HepG2 (cell line): ENCODE data around the gene VPS25. TPM values are rescaled to one million over a fixed set of nuclear protein-coding genes. Genes with fewer than 3 reads are reported as not detected.

Experiments
- AGO2 ChIP-seq: fragments of 200-400 bp; formaldehyde crosslinking; optimal IDR thresholded peaks from 2 replicates; pipeline ENCODE3; 2017; ENCODE audit warnings: mild to moderate bottlenecking, low read depth, low read length, moderate library complexity
- ARHGAP35 ChIP-seq: sonication (generic); formaldehyde crosslinking; IDR thresholded peaks from 2 replicates; pipeline ENCODE4 v1.9.0; 2022; ENCODE audit warnings: mild to moderate bottlenecking, inconsistent platforms, moderate library complexity, missing genetic modification reagents, borderline replicate concordance
- ELK4 ChIP-seq: sonication (generic); formaldehyde crosslinking; IDR thresholded peaks from 2 replicates; pipeline ENCODE4 v1.9.0; 2021; ENCODE audit warnings: missing genetic modification reagents, borderline replicate concordance
- FOSL1 ChIP-seq: sonication (generic); formaldehyde crosslinking; IDR thresholded peaks from 2 replicates; pipeline ENCODE4 v1.9.0; 2021; ENCODE audit warnings: missing genetic modification reagents, borderline replicate concordance
- HMG20A ChIP-seq: IDR thresholded peaks from 2 replicates; pipeline ENCODE4 v1.6.1; 2016; ENCODE audit warnings: borderline replicate concordance
- HMGA1 ChIP-seq: sonication (generic); formaldehyde crosslinking; conservative IDR thresholded peaks from 2 replicates; pipeline ENCODE4 v1.4.0; 2020; ENCODE audit warnings: missing genetic modification reagents
- HNF4A ChIP-seq: sonication (generic); formaldehyde crosslinking; IDR thresholded peaks from 2 replicates; pipeline ENCODE4 v1.4.0; 2020; ENCODE audit warnings: missing genetic modification reagents
- MED13 ChIP-seq: sonication (generic); formaldehyde crosslinking; IDR thresholded peaks from 2 replicates; pipeline ENCODE4 v1.5.0; 2020; ENCODE audit warnings: missing genetic modification reagents
- MTA3 ChIP-seq: sonication (generic); formaldehyde crosslinking; IDR thresholded peaks from 2 replicates; pipeline ENCODE4 v1.4.0; 2020; ENCODE audit warnings: missing genetic modification reagents
- RELA ChIP-seq: sonication (generic); formaldehyde crosslinking; IDR thresholded peaks from 2 replicates; pipeline ENCODE4 v1.4.0; 2020; ENCODE audit warnings: missing genetic modification reagents
- SP4 ChIP-seq: sonication (generic); formaldehyde crosslinking; IDR thresholded peaks from 2 replicates; pipeline ENCODE4 v1.8.1; 2023; ENCODE audit warnings: mild to moderate bottlenecking, missing genetic modification reagents
- ZFP90 ChIP-seq: sonication (generic); formaldehyde crosslinking; IDR thresholded peaks from 2 replicates; pipeline ENCODE4 v1.8.0; 2022; ENCODE audit warnings: missing genetic modification reagents, mild to moderate bottlenecking, inconsistent platforms, borderline replicate concordance
- ZNF230 ChIP-seq: sonication (generic); formaldehyde crosslinking; IDR thresholded peaks from 2 replicates; pipeline ENCODE4 v1.4.0; 2020; ENCODE audit warnings: mild to moderate bottlenecking, missing genetic modification reagents
- ZNF44 ChIP-seq: sonication (generic); formaldehyde crosslinking; IDR thresholded peaks from 2 replicates; pipeline ENCODE4 v1.5.1; 2020; ENCODE audit warnings: mild to moderate bottlenecking, missing genetic modification reagents
- ZNF570 ChIP-seq: sonication (generic); formaldehyde crosslinking; IDR thresholded peaks from 2 replicates; pipeline ENCODE4 v1.4.0; 2020; ENCODE audit warnings: mild to moderate bottlenecking, missing genetic modification reagents, borderline replicate concordance
- ZNF629 ChIP-seq: sonication (generic); formaldehyde crosslinking; conservative IDR thresholded peaks from 2 replicates; pipeline ENCODE4 v1.5.0; 2020; ENCODE audit warnings: missing genetic modification reagents
- ZNF710 ChIP-seq: sonication (generic); formaldehyde crosslinking; IDR thresholded peaks from 2 replicates; pipeline ENCODE4 v1.5.0; 2020; ENCODE audit warnings: mild to moderate bottlenecking, missing genetic modification reagents, borderline replicate concordance
- ZZZ3 ChIP-seq: sonication (generic); formaldehyde crosslinking; IDR thresholded peaks from 2 replicates; pipeline ENCODE4 v1.4.0; 2020; ENCODE audit warnings: missing genetic modification reagents, mild to moderate bottlenecking, borderline replicate concordance
- polyA plus RNA-seq, 8 experiments: library from polyadenylated mRNA; depleted of rRNA in 3 of 8; stranded (reverse) in 7 of 8; unstranded in 1 of 8; fragments of >200 nt; fragmentation: Illumina TruSeq in 4 of 8; extraction: Trizol in 4 of 8; gene quantifications; 2 replicates each; pipeline versions ENCODE4 v1.2.1 to v1.2.3, GENCODE V29; 2011 to 2016; ENCODE audit warnings: low read depth in 4 of 8, missing spikeins in 1 of 8, mixed read lengths in 1 of 8; ENCODE audit not compliant: insufficient read depth in 1 of 8
- total RNA-seq, 5 experiments: library from RNA; depleted of rRNA; stranded (reverse); fragments of >200 nt; fragmentation: Illumina TruSeq; extraction: Trizol; gene quantifications; 2 replicates each; pipeline ENCODE4 v1.2.3, GENCODE V29; 2016; ENCODE audit warnings: low read depth in 1 of 5
- TF ChIP-seq, protein P1 (sequence below): sonication (generic); formaldehyde crosslinking; conservative IDR thresholded peaks from 2 replicates; pipeline ENCODE4 v1.8.1; 2023; ENCODE audit warnings: missing genetic modification reagents
- TF ChIP-seq, protein P2 (sequence below), 2 experiments: fragments of 450-650 bp in 1 of 2; sonication (generic) in 1 of 2; formaldehyde crosslinking; IDR thresholded peaks; 2 replicates each; pipeline versions ENCODE4 v1.5.0 to v1.8.0; 2020 to 2022; ENCODE audit warnings: mild to moderate bottlenecking in 1 of 2, missing genetic modification reagents in 1 of 2

The VPS25 gene
- total and polyA plus RNA-seq, 2 of the 13 experiments (the other 11 are each of a cell fraction or from before 2014, with no cell fraction given) = 161 to 249 TPM

DNA sequence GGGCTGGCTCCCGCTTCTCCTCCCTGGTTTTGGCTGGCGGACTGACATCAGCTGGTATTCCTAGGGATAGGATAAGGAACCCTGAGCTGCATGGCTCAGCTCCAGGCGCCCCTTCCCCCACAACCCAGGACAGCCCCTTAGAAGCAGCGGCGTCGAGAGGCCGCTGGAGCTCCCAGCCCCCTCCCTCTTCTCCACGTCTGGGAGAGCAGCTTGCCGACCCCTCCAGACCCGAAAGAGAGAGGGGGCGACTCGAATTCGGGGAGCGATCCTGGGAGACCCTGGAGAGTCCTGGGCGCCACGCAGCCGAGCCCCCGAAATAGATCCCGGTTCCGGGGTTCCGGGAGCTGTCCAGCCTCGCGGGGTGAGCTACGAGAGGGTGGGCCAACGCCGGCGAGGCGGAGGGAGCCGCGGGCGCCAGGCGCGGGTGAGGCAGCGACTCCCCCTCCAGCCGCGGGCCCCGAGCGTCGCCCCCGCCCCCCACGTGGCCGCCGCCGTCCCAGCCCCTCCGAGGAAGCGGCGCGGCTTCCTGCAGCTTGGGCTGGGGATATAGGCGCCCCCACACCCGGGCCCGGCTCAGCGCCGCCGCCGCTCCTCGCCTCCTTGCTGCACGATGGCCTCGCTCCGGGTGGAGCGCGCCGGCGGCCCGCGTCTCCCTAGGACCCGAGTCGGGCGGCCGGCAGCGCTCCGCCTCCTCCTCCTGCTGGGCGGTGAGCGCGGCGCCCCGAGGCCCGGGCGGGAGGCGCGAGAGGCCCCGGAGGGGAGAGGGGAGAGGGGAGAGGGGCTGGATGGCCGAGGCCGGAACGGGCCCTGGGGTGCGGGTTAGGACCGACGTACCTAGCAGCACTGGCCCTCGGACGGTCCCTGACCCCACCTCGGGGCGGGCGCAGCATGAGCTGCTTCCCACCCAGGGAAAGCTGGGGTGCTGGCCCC, 12.3 kb upstream of the VPS25 start, which contains the start of gene RAMP2 (continued):
- TF ChIP-seq, protein P1, sequence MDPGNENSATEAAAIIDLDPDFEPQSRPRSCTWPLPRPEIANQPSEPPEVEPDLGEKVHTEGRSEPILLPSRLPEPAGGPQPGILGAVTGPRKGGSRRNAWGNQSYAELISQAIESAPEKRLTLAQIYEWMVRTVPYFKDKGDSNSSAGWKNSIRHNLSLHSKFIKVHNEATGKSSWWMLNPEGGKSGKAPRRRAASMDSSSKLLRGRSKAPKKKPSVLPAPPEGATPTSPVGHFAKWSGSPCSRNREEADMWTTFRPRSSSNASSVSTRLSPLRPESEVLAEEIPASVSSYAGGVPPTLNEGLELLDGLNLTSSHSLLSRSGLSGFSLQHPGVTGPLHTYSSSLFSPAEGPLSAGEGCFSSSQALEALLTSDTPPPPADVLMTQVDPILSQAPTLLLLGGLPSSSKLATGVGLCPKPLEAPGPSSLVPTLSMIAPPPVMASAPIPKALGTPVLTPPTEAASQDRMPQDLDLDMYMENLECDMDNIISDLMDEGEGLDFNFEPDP = no peak
- TF ChIP-seq ZNF44 (CRISPR knock-in tag) = peak; percentile 74; the same call in 1 of the 2 replicates
- TF ChIP-seq MTA3 = no peak
- no peak for TF ChIP-seq ZNF230 (CRISPR knock-in tag)
- TF ChIP-seq ZFP90 = no peak; the same call in none of the 2 replicates
- TF ChIP-seq ZNF570 (CRISPR knock-in tag) = 0 out of 2 replicates have a peak, but pooled peaks have one; percentile 7
- TF ChIP-seq HNF4A = no peak
- no peak for TF ChIP-seq ZNF629
- no peak for TF ChIP-seq ARHGAP35
- TF ChIP-seq ELK4 (CRISPR knock-in tag) = no peak
- TF ChIP-seq, protein P2, sequence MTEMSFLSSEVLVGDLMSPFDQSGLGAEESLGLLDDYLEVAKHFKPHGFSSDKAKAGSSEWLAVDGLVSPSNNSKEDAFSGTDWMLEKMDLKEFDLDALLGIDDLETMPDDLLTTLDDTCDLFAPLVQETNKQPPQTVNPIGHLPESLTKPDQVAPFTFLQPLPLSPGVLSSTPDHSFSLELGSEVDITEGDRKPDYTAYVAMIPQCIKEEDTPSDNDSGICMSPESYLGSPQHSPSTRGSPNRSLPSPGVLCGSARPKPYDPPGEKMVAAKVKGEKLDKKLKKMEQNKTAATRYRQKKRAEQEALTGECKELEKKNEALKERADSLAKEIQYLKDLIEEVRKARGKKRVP (CRISPR knock-in tag; IDR thresholded peaks at IDR 0.05) = no peak
- no peak for TF ChIP-seq ZNF710 (CRISPR knock-in tag)
- no peak for TF ChIP-seq MED13 (CRISPR knock-in tag)
- TF ChIP-seq FOSL1 = no peak
- TF ChIP-seq HMGA1 = no peak
- TF ChIP-seq ZZZ3 (CRISPR knock-in tag) = no peak
- TF ChIP-seq HMG20A (CRISPR knock-in tag) = no peak
- no peak; the same call in 1 of the 2 replicates for TF ChIP-seq SP4 (CRISPR knock-in tag)
- TF ChIP-seq AGO2 = no peak
- TF ChIP-seq RELA (CRISPR knock-in tag) = no peak
